ENCODE data around the gene GFOD1. TPM values are rescaled to one million over a fixed set of nuclear protein-coding genes. Genes with fewer than 3 reads are reported as not detected.

The GFOD1 gene
- total and polyA plus RNA-seq, 2 of the 4 experiments (the other 2 are of a cell fraction) = 1.8 to 3.4 TPM

DNA sequence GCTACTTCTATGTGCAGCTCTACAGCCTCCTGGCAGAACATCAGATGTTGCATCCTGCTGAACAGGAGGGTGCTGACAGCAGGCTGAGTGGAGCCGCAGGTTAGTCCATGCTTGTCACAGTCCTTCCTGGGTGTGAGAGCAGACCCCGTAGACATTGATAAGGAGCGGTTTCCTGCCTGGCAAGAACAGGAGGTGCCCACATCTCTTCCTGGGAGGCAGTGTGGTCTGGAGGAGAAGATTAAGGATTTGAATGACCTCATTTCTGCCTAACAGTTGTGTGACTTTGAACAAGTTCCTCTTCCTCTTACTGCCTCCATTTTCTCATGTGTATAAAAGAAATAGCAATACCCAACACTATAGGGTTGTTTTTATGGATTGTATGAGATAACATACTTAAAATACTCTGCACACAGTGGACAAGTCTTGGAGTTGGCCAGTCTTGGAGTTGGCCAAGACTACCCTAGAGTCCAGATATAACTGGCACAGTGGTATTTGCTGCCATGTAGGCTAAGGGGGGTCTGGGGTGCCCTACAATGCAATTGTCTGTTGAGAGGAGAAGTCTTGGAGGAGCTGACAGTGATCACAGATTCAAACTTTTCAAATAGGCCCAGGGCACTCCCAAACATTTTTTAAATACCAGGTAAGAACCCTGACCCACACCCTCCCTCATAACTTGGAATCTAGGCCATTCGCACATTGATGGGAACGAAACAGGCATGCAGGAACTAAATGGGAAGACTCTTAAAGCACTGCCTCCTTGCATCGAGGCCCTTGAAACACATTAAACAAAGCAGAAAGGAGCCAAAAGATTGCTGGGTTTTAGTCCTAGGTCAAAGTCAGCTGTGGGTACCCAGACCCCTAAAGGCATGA lies 126.5 kb downstream of the GFOD1 start:
- DNase-seq (no peak), ATAC-seq (ENCODE audit: low read depth) (no peak)
- no peak overlapping the region for H2AK9ac ChIP-seq (replicated peaks; ENCODE audit: low read depth, low read length, poor library complexity)
- peak overlapping the region; percentile 59 for H3K4ac ChIP-seq (ENCODE audit: low read depth, low read length)
- peak overlapping the region; percentile 85; the same call in 1 of the 3 replicates for H2BK15ac ChIP-seq (ENCODE audit: low read depth, low read length)
- 0 out of 2 replicates have a peak overlapping the region, but pooled peaks have one; percentile 36 for H3K14ac ChIP-seq (replicated peaks; ENCODE audit: low read depth, low read length)
- H3K4me1 ChIP-seq (ENCODE audit: control insufficient read depth, insufficient read depth, low read length) = peaks cover 13% of the 10 kb centered on the region
- in situ Hi-C loops (cut with MboI; ENCODE audit: low sequenced_read_pairs) = no loop called here
- no peak overlapping the region for H3K9ac ChIP-seq (ENCODE audit: low read depth, low read length)
- peak overlapping the region; percentile 42; the same call in 1 of the 2 replicates for H3K23ac ChIP-seq (ENCODE audit: low read depth, low read length)
- no peak overlapping the region for H4K5ac ChIP-seq (ENCODE audit: low read depth, low read length)
- dilution Hi-C loops (cut with HindIII; ENCODE audit: low sequenced_read_pairs, unreplicated experiment) = no loop called here
- H3K36me3 ChIP-seq (ENCODE audit: control insufficient read depth, insufficient read depth, low read length) = peaks cover 1% of the 10 kb centered on the region; the same call in 1 of the 2 replicates
- H2BK120ac ChIP-seq (ENCODE audit: low read depth, low read length) = peak overlapping the region; percentile 61
- BruUV-seq (replicated peaks) = no TSS peak
- intact Hi-C loops (cut with micrococcal nuclease) = no loop called here
- no peak overlapping the region for H2BK5ac ChIP-seq (ENCODE audit: low read depth, low read length, poor library complexity, severe bottlenecking)
- peaks cover 0 to 9% of the 10 kb centered on the region in 2 experiments; a peak in 2 of 4 replicates for H3K79me1 ChIP-seq (ENCODE audit: low read depth in 1 of 2, low read length in 2 of 2)
- peak overlapping the region; percentile 61; the same call in 1 of the 2 replicates for H2AK5ac ChIP-seq (ENCODE audit: low read depth, low read length)
- TF ChIP-seq POLR2A (IDR thresholded peaks at IDR 0.05; ENCODE audit: low read depth, low read length) = no peak
- TF ChIP-seq MXI1 (IDR thresholded peaks at IDR 0.05; ENCODE audit: borderline replicate concordance, low read depth, low read length) = no peak
- TF ChIP-seq RCOR1 (IDR thresholded peaks at IDR 0.05; ENCODE audit: insufficient replicate concordance, low read length) = no peak
- TF ChIP-seq FOS (IDR thresholded peaks at IDR 0.05; ENCODE audit: low read depth, low read length) = no peak
- no peak for TF ChIP-seq CEBPB (IDR thresholded peaks at IDR 0.05; ENCODE audit: low read depth, low read length)
- no peak for TF ChIP-seq MAFK (IDR thresholded peaks at IDR 0.05; ENCODE audit: low read depth, low read length)
- no peak for TF ChIP-seq MAZ (IDR thresholded peaks at IDR 0.05; ENCODE audit: borderline replicate concordance, low read depth, low read length)
- TF ChIP-seq NFE2L2 (IDR thresholded peaks at IDR 0.05; ENCODE audit: low read depth, low read length) = no peak
- TF ChIP-seq SMC3 (IDR thresholded peaks at IDR 0.05; ENCODE audit: low read depth, low read length) = no peak
- TF ChIP-seq, protein P1, sequence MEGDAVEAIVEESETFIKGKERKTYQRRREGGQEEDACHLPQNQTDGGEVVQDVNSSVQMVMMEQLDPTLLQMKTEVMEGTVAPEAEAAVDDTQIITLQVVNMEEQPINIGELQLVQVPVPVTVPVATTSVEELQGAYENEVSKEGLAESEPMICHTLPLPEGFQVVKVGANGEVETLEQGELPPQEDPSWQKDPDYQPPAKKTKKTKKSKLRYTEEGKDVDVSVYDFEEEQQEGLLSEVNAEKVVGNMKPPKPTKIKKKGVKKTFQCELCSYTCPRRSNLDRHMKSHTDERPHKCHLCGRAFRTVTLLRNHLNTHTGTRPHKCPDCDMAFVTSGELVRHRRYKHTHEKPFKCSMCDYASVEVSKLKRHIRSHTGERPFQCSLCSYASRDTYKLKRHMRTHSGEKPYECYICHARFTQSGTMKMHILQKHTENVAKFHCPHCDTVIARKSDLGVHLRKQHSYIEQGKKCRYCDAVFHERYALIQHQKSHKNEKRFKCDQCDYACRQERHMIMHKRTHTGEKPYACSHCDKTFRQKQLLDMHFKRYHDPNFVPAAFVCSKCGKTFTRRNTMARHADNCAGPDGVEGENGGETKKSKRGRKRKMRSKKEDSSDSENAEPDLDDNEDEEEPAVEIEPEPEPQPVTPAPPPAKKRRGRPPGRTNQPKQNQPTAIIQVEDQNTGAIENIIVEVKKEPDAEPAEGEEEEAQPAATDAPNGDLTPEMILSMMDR (conservative IDR thresholded peaks at IDR 0.05; ENCODE audit: low read depth, low read length) = no peak
- CTCF ChIA-PET = no interaction called here
- H3K9me1 ChIP-seq (ENCODE audit: insufficient read depth, low read length) = peaks cover 16% of the 10 kb centered on the region
- no peak overlapping the region for H3K27ac ChIP-seq (ENCODE audit: insufficient read depth, low read length)
- no peak overlapping the region for H3K18ac ChIP-seq (ENCODE audit: low read depth, low read length)
- H2BK20ac ChIP-seq (ENCODE audit: low read depth, low read length) = peak overlapping the region; percentile 26; the same call in 1 of the 2 replicates
- H2AFZ ChIP-seq (replicated peaks; ENCODE audit: low read length, poor library complexity) = no peak overlapping the region
- H3K9me3 ChIP-seq (ENCODE audit: control insufficient read depth, insufficient read depth, low read length) = no peaks in the 10 kb centered on the region
- H4K20me1 ChIP-seq (ENCODE audit: insufficient read depth, low read length) = no peaks in the 10 kb centered on the region
- H3K27me3 ChIP-seq (ENCODE audit: control insufficient read depth, insufficient read depth, low read length) = no peaks in the 10 kb centered on the region
- no peak overlapping the region for H3K56ac ChIP-seq (ENCODE audit: extremely low read depth, insufficient read depth, low read length)
- H3K4me3 ChIP-seq (ENCODE audit: insufficient read depth, low read depth, low read length) = no peak overlapping the region
- H4K8ac ChIP-seq (ENCODE audit: low read depth in 2 of 2, low read length in 2 of 2) = peak overlapping the region in 1 of 2 experiments; percentile 35; a peak in 3 of 4 replicates
- POLR2A ChIA-PET (ENCODE audit: unreplicated experiment) = no interaction called here
- no peak overlapping the region for H3K4me2 ChIP-seq (ENCODE audit: low read depth, low read length)
- WGBS, 2 experiments (ENCODE audit: extremely low coverage in 2 of 2, insufficient read length in 1 of 2) = 100% methylated on average over 1 of the region's 6 CpGs; no CpG with 5 or more reads in 1 of the 2 experiments
- H4K91ac ChIP-seq (ENCODE audit: insufficient read depth, low read depth, low read length) = peak overlapping the region; percentile 63
